ENCODE data around the gene CCT6A.
A peak's percentile ranks its signal among the peaks of the same experiment; 100 is the strongest.
"Not testable (repeated sequence)": the region's sequence is repeated elsewhere in the genome, so short reads cannot be mapped to it uniquely, and the experiment has no call there.

The CCT6A gene

GRCh38 chr7:56051339-56052191, at the start of gene CCT6A, which contains the start of gene PSPH:
Gene CCT6A (plus strand): TSS chr7:56051765. CDS start chr7:56051849, 84 bp downstream.
Gene PSPH (minus strand): TSS chr7:56051444. CDS start chr7:56021212, 30,232 bp downstream.
- DNase-seq = peak; percentile 89

GRCh38 chr7:56003749-56004148, 47.8 kb upstream of the CCT6A start:
- DNase-seq = no peak

GRCh38 chr7:56007167-56007652, 44.4 kb upstream of the CCT6A start:
- DNase-seq = no peak

- DNase-seq = no peak
Observed at GRCh38 chr7:56007891-56008290, 43.7 kb upstream of the CCT6A start.

GRCh38 chr7:56009695-56010094, 41.9 kb upstream of the CCT6A start:
- no peak for DNase-seq

- DNase-seq = not testable (repeated sequence)
Observed at GRCh38 chr7:56017015-56017414, 34.5 kb upstream of the CCT6A start.

- no peak for DNase-seq
Observed at GRCh38 chr7:56019501-56019900, 32.1 kb upstream of the CCT6A start.

- DNase-seq = no peak
Observed at GRCh38 chr7:56023500-56023899, 28.1 kb upstream of the CCT6A start.

- no peak for DNase-seq
Observed at GRCh38 chr7:56026538-56026937, 25.0 kb upstream of the CCT6A start.

GRCh38 chr7:56028942-56029630, 22.5 kb upstream of the CCT6A start:
- DNase-seq = no peak

- no peak for DNase-seq
Observed at GRCh38 chr7:56030340-56030739, 21.2 kb upstream of the CCT6A start.

GRCh38 chr7:56031556-56031955, 20.0 kb upstream of the CCT6A start:
- not testable (repeated sequence) for DNase-seq

- not testable (repeated sequence) for DNase-seq
Observed at GRCh38 chr7:56032578-56032977, 19.0 kb upstream of the CCT6A start.

GRCh38 chr7:56033671-56034432, 17.7 kb upstream of the CCT6A start:
- DNase-seq = peak; percentile 69

GRCh38 chr7:56040730-56041129, 10.8 kb upstream of the CCT6A start:
- DNase-seq = no peak

GRCh38 chr7:56045758-56046157, 5.8 kb upstream of the CCT6A start:
- DNase-seq = not testable (repeated sequence)

GRCh38 chr7:56046721-56047445, 4.7 kb upstream of the CCT6A start:
- no peak for DNase-seq

GRCh38 chr7:56047446-56048116, 4.0 kb upstream of the CCT6A start:
- not testable (repeated sequence) for DNase-seq

- no peak for DNase-seq
Observed at GRCh38 chr7:56048245-56048644, 3.3 kb upstream of the CCT6A start.

GRCh38 chr7:56048763-56049162, 2.8 kb upstream of the CCT6A start:
- DNase-seq = peak; percentile 64

GRCh38 chr7:56051053-56051338, 569 bp upstream of the CCT6A start:
- no peak for DNase-seq

- DNase-seq = no peak
Observed at GRCh38 chr7:56053379-56053778, 1.8 kb downstream of the CCT6A start.

All from NCI-H2029 treated with DMSO at 0.1 percent for 48 hours (cell line).